Adrenal gland (tissue), 5 donors: ENCODE data around the gene CYBA.

Experiments used
- CTCF ChIP-seq, 6 experiments: fragments of 450-650 bp in 4 of 6; fragments of 200-600 bp in 2 of 6; sonication (generic) in 1 of 6; IDR thresholded peaks; 1 replicate in 5 of 6; 2 replicates in 1 of 6; pipeline versions ENCODE4 v1.5.1 to v1.8.0; 2016 to 2021; ENCODE audit warnings: antibody characterized with exemption in 6 of 6, mild to moderate bottlenecking in 2 of 6, moderate library complexity in 1 of 6
- POLR2A ChIP-seq, 2 donors: fragments of 450-650 bp; IDR thresholded peaks; one replicate each; pipeline ENCODE4 v1.6.1; 2017; ENCODE audit warnings: antibody characterized with exemption in 2 of 2, mild to moderate bottlenecking in 2 of 2, moderate library complexity in 1 of 2
- donor health status: DM: no; HTN: no; CAD: no.

GRCh38 chr16:88623858-88624257, 27.0 kb downstream of the CYBA start:
- no peak for TF ChIP-seq POLR2A (IDR thresholded peaks at IDR 0.05)
- TF ChIP-seq CTCF (IDR thresholded peaks at IDR 0.05) = no peak
